Upper lobe of right lung (tissue), 1 donor: ENCODE data around the gene HIF3A. TPM values are rescaled to one million over a fixed set of nuclear protein-coding genes. Genes with fewer than 3 reads are reported as not detected.
A peak's percentile ranks its signal among the peaks of the same experiment; 100 is the strongest.

Source experiments
- ATAC-seq: fragments of 200-7000 bp; cut with Tn5 transposase; one replicate; pipeline ENCODE4 v1.9.1; 2020; ENCODE audit warnings: mild to moderate bottlenecking, moderate library complexity
- DNase-seq: peaks from one replicate; pipeline ENCODE4 v3.0.0-alpha.2; 2020
- H3K27ac ChIP-seq: fragments of 200-600 bp; one replicate; pipeline ENCODE4 v1.8.0; 2022
- H3K27me3 ChIP-seq: fragments of 200-600 bp; one replicate; pipeline ENCODE4 v1.8.0; 2022; ENCODE audit warnings: mild to moderate bottlenecking
- H3K36me3 ChIP-seq: fragments of 200-600 bp; one replicate; pipeline ENCODE4 v1.8.0; 2022
- H3K4me1 ChIP-seq: fragments of 200-600 bp; one replicate; pipeline ENCODE4 v1.8.0; 2022
- H3K4me3 ChIP-seq: fragments of 200-600 bp; one replicate; pipeline ENCODE4 v1.8.0; 2022; ENCODE audit warnings: mild to moderate bottlenecking
- H3K9me3 ChIP-seq: fragments of 200-600 bp; one replicate; pipeline ENCODE4 v1.8.0; 2022
- intact Hi-C: fragments of 100-400 bp; cut with DNase I; formaldehyde crosslinking; loops from one replicate; pipeline ENCODE4 v1.11.0; 2022
- total RNA-seq: library from RNA; stranded (reverse); fragmentation: NEBNext Ultra II Directional; extraction: Animal tissue kit (Norgen Biotek cat#: 25700); gene quantifications from one replicate; pipeline ENCODE4 v1.2.1, GENCODE V29; 2021
- TF ChIP-seq, protein P1 (sequence below): fragments of 200-600 bp; IDR thresholded peaks from one replicate; pipeline ENCODE4 v1.8.0; 2022; ENCODE audit warnings: antibody characterized with exemption
- donor health status: DM: no; HTN: yes; CAD: no; lungs with severe emphysema.

Gene HIF3A
- total RNA-seq, 1 donor from 2014 or later: 63.1 TPM

DNA sequence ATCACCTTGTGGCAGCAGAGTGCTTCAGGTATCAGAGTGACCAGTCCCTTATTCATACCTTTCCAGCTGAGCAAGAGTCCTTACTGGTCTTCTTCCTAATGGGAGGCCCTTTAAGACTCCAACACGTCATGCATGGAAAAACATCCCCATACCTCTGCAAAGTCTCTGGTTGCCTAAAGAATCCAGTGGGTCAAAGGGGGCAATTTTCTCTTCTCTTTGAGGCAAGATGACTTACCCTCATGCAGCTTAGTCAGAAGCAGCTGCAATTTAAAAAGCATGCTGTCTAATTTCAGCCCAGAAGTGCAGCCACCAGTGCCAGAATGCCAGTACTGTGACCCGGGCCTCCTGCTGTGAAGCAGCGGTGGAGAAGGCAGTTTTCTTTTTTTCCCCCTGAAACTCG, 68.7 kb downstream of the HIF3A start:
- Histone ChIP-seq H3K36me3 (peaks cover 29% of the 10 kb centered on the region), H3K27ac (no peak overlapping the region), H3K4me1 (no peaks in the 10 kb centered on the region), H3K4me3 (no peak overlapping the region), H3K27me3 (no peaks in the 10 kb centered on the region), H3K9me3 (no peaks in the 10 kb centered on the region)
- ATAC-seq: no peak
- TF ChIP-seq, protein P1, sequence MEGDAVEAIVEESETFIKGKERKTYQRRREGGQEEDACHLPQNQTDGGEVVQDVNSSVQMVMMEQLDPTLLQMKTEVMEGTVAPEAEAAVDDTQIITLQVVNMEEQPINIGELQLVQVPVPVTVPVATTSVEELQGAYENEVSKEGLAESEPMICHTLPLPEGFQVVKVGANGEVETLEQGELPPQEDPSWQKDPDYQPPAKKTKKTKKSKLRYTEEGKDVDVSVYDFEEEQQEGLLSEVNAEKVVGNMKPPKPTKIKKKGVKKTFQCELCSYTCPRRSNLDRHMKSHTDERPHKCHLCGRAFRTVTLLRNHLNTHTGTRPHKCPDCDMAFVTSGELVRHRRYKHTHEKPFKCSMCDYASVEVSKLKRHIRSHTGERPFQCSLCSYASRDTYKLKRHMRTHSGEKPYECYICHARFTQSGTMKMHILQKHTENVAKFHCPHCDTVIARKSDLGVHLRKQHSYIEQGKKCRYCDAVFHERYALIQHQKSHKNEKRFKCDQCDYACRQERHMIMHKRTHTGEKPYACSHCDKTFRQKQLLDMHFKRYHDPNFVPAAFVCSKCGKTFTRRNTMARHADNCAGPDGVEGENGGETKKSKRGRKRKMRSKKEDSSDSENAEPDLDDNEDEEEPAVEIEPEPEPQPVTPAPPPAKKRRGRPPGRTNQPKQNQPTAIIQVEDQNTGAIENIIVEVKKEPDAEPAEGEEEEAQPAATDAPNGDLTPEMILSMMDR: no peak
- DNase-seq: no peak
- intact Hi-C loops: no loop called here

- Histone ChIP-seq H3K4me1 (no peaks in the 10 kb centered on the region), H3K9me3 (no peaks in the 10 kb centered on the region), H3K27ac (no peak overlapping the region), H3K27me3 (no peaks in the 10 kb centered on the region), H3K36me3 (peaks cover 29% of the 10 kb centered on the region), H3K4me3 (no peak overlapping the region)
- DNase-seq (no peak), ATAC-seq (no peak)
- intact Hi-C loops: no loop called here
- TF ChIP-seq, protein P1: no peak
Measured at GRCh38 chr19:46366620-46367292, 69.9 kb downstream of the HIF3A start.

GRCh38 chr19:46367426-46367825, 70.6 kb downstream of the HIF3A start:
- TF ChIP-seq, protein P1: no peak
- Histone ChIP-seq H3K27me3 (no peaks in the 10 kb centered on the region), H3K4me1 (no peaks in the 10 kb centered on the region), H3K4me3 (no peak overlapping the region), H3K36me3 (peaks cover 29% of the 10 kb centered on the region), H3K27ac (no peak overlapping the region), H3K9me3 (no peaks in the 10 kb centered on the region)
- intact Hi-C loops: no loop called here
- ATAC-seq (no peak), DNase-seq (peak; percentile 27)

GRCh38 chr19:46368116-46368515, 71.3 kb downstream of the HIF3A start:
- DNase-seq (peak; percentile 27), ATAC-seq (no peak)
- no peaks in the 10 kb centered on the region for H3K27me3 ChIP-seq
- no peak overlapping the region for H3K4me3 ChIP-seq
- no peak overlapping the region for H3K27ac ChIP-seq
- intact Hi-C loops: no loop called here
- peaks cover 5% of the 10 kb centered on the region for H3K4me1 ChIP-seq
- H3K9me3 ChIP-seq: no peaks in the 10 kb centered on the region
- peaks cover 29% of the 10 kb centered on the region for H3K36me3 ChIP-seq
- TF ChIP-seq, protein P1: no peak

GRCh38 chr19:46369817-46370216, 73.0 kb downstream of the HIF3A start:
- H3K36me3 ChIP-seq: peaks cover 19% of the 10 kb centered on the region
- no peak overlapping the region for H3K4me3 ChIP-seq
- intact Hi-C loops: no loop called here
- no peak overlapping the region for H3K27ac ChIP-seq
- peaks cover 22% of the 10 kb centered on the region for H3K4me1 ChIP-seq
- no peak for ATAC-seq
- TF ChIP-seq, protein P1: no peak
- no peaks in the 10 kb centered on the region for H3K27me3 ChIP-seq
- DNase-seq: peak; percentile 8
- no peaks in the 10 kb centered on the region for H3K9me3 ChIP-seq
